GM18951 (cell line): ENCODE data around the gene ME3.
"Not testable (repeated sequence)": the region's sequence is repeated elsewhere in the genome, so short reads cannot be mapped to it uniquely, and the experiment has no call there.

Source experiments
- POLR2A ChIP-seq: IDR thresholded peaks from 4 replicates; pipeline ENCODE4 v1.6.1; 2011; ENCODE audit warnings: mild to moderate bottlenecking; ENCODE audit not compliant: insufficient read length, insufficient read depth; ENCODE audit errors: extremely low read depth
- in situ Hi-C: fragments of 300-500 bp; cut with MboI; formaldehyde crosslinking; loops from one replicate; pipeline ENCODE4 v1.12.0; 2022; ENCODE audit warnings: low sequenced_read_pairs, mixed read lengths, inconsistent platforms; ENCODE audit not compliant: unreplicated experiment

The ME3 gene

DNA sequence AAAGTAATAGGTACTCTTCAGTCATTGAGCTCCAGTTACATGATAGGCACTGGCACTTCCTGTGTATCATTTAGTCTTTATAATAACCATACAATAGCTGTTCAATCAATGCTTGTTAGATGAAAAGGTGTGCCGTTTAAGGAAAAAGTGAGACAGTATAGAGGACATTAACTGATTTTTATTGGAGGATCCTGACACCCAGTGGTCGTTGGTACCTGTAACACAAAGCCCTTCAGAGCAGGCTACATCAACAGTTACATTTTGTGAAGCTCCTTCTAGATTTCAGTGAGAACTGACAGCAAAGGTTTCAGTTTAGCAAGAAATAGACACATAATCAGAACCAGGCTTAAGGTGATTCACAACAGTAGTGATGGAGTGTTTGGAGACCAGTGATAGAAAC is 253.5 kb downstream of the ME3 start:
- in situ Hi-C loops, result no loop called here
- no peak for TF ChIP-seq POLR2A

DNA sequence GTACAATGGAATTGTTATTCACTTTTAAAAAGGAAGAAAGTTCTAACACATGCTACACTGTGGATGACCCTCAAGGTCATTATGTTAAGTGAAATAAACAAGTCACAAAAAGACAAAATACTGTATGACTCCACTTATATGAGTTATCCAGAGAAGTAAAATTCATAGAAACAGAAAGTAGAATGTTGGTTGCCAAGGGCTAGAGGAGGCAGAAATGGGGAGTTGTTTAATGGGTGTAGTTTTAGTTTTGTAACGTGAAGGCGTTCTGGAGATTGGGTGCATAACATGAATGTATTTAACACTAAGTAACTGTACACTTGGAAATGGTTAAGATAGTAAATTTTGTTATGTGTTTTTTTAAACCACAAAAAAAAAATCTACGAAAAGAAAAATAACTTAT is 253.9 kb downstream of the ME3 start:
- TF ChIP-seq POLR2A, result no peak
- in situ Hi-C loops, result no loop called here

DNA sequence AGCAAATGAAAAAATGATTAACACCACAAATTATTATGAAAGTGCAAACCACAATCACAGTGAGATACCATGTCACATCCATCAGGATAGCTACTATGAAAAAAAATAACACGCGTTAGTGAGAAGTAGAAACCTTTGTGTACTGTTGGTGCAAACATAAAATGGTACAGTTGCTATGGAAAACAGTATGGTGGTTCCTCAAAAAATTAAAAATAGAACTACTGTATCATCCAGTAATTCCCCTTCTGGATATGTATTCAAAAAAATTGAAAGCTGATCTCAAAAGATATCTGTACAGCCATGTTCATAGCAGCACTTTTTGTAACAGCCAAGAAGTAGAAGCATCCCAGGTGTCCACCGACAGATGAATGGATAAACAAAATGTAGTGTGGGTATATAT is 254.3 kb downstream of the ME3 start:
- in situ Hi-C loops, result no loop called here
- no peak for TF ChIP-seq POLR2A

- in situ Hi-C loops, result not testable (repeated sequence)
Measured at GRCh38 chr11:86416951-86417350, 255.5 kb downstream of the ME3 start.

- in situ Hi-C loops, result no loop called here
- TF ChIP-seq POLR2A, result no peak
Measured at GRCh38 chr11:86416494-86416893, 255.9 kb downstream of the ME3 start.

DNA sequence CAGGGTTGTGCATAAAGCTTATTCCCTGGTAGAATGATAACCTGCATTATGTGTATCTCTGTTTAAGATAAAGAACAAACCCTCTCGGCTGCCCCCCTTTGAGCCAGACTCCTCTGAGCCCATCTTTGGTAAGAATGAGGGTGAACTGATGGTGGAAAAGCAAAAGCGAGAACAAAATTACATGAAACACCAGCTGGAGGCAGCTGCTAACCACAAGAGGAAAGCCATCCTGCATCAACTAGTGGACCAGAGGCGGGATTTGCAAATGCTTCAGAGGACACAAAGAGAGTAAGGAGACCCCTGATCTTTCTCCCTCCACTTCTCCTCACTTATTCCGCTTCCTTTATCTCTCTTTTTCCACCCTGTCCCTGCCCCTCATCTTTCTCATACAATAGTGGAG is 257.4 kb downstream of the ME3 start:
- in situ Hi-C loops, result no loop called here

GRCh38 chr11:86414032-86414431 is 258.4 kb downstream of the ME3 start:
- in situ Hi-C loops, result no loop called here
- no peak for TF ChIP-seq POLR2A

More for the DNA sequence above, 257.4 kb downstream of the ME3 start:
- no peak for TF ChIP-seq POLR2A

- in situ Hi-C loops, result no loop called here
- TF ChIP-seq POLR2A, result no peak
Measured at GRCh38 chr11:86408845-86409244, 263.6 kb downstream of the ME3 start.

DNA sequence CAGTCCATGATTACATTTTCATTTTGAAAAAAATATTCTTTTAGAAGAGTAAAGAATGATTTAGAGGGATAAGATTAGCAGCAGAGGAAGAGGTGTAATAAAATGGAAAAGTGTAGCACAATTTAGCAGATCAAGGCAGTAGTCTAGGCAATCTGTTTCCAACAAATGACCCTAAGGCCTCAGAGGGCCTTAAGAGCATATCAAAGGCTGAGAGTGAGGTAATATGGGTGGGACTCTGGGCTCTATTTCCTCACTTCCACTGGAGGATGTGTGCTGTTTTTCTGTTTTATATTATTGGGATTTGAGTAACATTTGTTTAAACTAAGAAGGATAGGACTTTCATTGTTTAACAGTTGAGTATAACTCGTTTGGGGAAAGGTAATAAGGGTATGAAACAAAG is 269.0 kb downstream of the ME3 start:
- in situ Hi-C loops, result no loop called here
- no peak for TF ChIP-seq POLR2A

- TF ChIP-seq POLR2A, result no peak
- in situ Hi-C loops, result no loop called here
Measured at GRCh38 chr11:86398106-86398505, 274.3 kb downstream of the ME3 start.

DNA sequence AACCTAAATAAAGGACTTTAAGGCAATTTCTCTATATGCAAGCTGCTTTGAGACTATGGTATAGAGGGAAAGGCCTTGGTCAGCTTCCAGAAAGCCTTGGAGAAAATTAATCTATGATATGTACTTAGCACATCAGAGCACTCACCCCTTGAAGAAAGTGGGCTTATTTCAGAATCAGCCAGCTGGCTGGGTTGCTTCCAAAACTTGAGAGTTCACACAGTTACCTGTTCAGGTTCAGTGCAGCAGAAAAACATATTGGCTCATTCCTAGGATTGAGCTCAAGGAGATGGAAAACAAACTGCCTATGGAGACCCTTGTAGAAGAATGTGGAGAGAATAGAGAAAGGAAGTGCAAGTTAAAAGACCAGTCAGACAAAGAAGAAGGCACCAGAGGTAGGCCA is 275.1 kb downstream of the ME3 start:
- TF ChIP-seq POLR2A, result no peak
- in situ Hi-C loops, result no loop called here

GRCh38 chr11:86396396-86396795 is 276.0 kb downstream of the ME3 start:
- in situ Hi-C loops, result no loop called here
- TF ChIP-seq POLR2A, result no peak

DNA sequence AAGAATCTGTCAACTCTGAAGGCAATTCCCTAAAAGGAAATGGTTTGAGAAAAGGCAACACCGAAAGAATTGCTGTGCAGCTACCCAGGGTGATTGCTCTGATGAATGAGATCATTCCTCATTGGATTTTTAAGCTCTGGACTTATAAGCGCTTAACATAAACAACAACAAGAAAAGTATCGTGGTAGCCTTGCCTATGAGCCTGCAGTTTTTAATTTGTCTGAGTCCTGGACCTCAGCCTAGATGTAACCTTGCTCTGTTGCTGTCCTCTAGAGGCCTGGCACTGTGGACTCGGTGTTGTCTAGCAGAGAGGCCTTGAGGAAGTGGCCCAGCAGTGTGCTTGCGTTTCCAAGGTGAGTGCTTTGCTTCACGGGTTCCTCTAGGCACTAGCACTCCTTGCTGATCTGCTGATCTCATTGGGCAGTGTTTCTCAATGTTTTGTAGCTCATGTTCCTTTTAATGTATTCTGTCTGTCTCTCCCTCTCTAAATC is 277.3 kb downstream of the ME3 start:
- in situ Hi-C loops, result no loop called here
- no peak for TF ChIP-seq POLR2A
